H1 (cell line): ENCODE measurements around the gene IL20RB. TPM values are rescaled to one million over a fixed set of nuclear protein-coding genes. Genes with fewer than 3 reads are reported as not detected.

Experiments used
- CTCF ChIA-PET: fragments of 300-600 bp; sonication (Branson Sonifier 250); formaldehyde crosslinking; loops from one replicate; lab custom pipeline; 2021; ENCODE audit not compliant: partially characterized antibody; lab: Charles Lee
- POLR2A ChIA-PET: fragments of 300-600 bp; sonication (Branson Sonifier 250); formaldehyde crosslinking; loops from one replicate; lab custom pipeline; 2021; ENCODE audit warnings: inconsistent platforms; ENCODE audit not compliant: partially characterized antibody; lab: Charles Lee
- DNase-seq, 2 experiments: peaks; one replicate each; pipeline versions ENCODE4 v3.0.0 to v3.0.0-alpha.2; 2010 to 2022; ENCODE audit warnings: low spot score in 2 of 2, low read depth in 1 of 2, mixed read lengths in 1 of 2
- FAIRE-seq: peaks from 2 replicates; lab custom pipeline; 2011; peaks lifted over from hg19 to GRCh38; lab: Jason Lieb, UNC
- H2AFZ ChIP-seq: 2 replicates; pipeline ENCODE4 v1.8.1; 2012; ENCODE audit warnings: low read length, inconsistent platforms
- H2AK5ac ChIP-seq: 2 replicates; pipeline ENCODE4 v1.6.1; 2013; ENCODE audit warnings: low read depth, low read length
- H2BK120ac ChIP-seq: replicated peaks from 2 replicates; pipeline ENCODE3; 2013; ENCODE audit warnings: low read depth, low read length, inconsistent platforms
- H2BK12ac ChIP-seq: 2 replicates; pipeline ENCODE4 v1.6.1; 2013; ENCODE audit warnings: low read depth, low read length
- H2BK15ac ChIP-seq: 2 replicates; pipeline ENCODE4 v1.6.1; 2013; ENCODE audit warnings: low read length
- H2BK20ac ChIP-seq: 2 replicates; pipeline ENCODE4 v1.6.1; 2013; ENCODE audit warnings: low read length
- H2BK5ac ChIP-seq: 2 replicates; pipeline ENCODE4 v1.6.1; 2013; ENCODE audit warnings: low read depth, low read length
- H3K14ac ChIP-seq: 2 replicates; pipeline ENCODE4 v1.6.1; 2013; ENCODE audit warnings: inconsistent platforms; ENCODE audit not compliant: insufficient read length
- H3K18ac ChIP-seq: 2 replicates; pipeline ENCODE4 v1.6.1; 2013; ENCODE audit warnings: low read length; ENCODE audit errors: extremely low read depth
- H3K23ac ChIP-seq: 2 replicates; pipeline ENCODE4 v1.6.1; 2013; ENCODE audit warnings: inconsistent platforms; ENCODE audit not compliant: insufficient read length
- H3K23me2 ChIP-seq: 2 replicates; pipeline ENCODE4 v1.6.1; 2013; ENCODE audit warnings: low read depth, low read length
- H3K27ac ChIP-seq: 2 replicates; pipeline ENCODE4 v1.6.1; 2011; ENCODE audit warnings: low read depth, low read length, inconsistent platforms
- H3K27me3 ChIP-seq, 4 experiments: replicated peaks in 1 of 4; 1 replicate in 1 of 4; 2 replicates in 3 of 4; pipeline versions ENCODE4 v1.6.1 to v1.8.1; 2011 to 2013; ENCODE audit warnings: low read length in 3 of 4, mild to moderate bottlenecking in 3 of 4, inconsistent platforms in 2 of 4, mixed read lengths in 2 of 4, moderate library complexity in 1 of 4; ENCODE audit not compliant: control insufficient read depth in 3 of 4, insufficient read depth in 3 of 4; ENCODE audit errors: extremely low read depth in 1 of 4
- H3K36me3 ChIP-seq, 4 experiments: 2 replicates each; pipeline versions ENCODE4 v1.6.1 to v1.8.1; 2011 to 2013; ENCODE audit warnings: mild to moderate bottlenecking in 4 of 4, low read length in 3 of 4, moderate library complexity in 2 of 4, control low read depth in 1 of 4, inconsistent platforms in 1 of 4; ENCODE audit not compliant: insufficient read depth in 4 of 4, control insufficient read depth in 2 of 4
- H3K4ac ChIP-seq: replicated peaks from 2 replicates; pipeline ENCODE3; 2013; ENCODE audit warnings: low read length, low read depth, mixed read lengths, inconsistent platforms; ENCODE audit not compliant: insufficient read length
- H3K4me1 ChIP-seq, 4 experiments: replicated peaks in 1 of 4; 1 replicate in 1 of 4; 2 replicates in 3 of 4; pipeline versions ENCODE4 v1.6.1 to v1.8.1; 2011 to 2013; ENCODE audit warnings: low read length in 3 of 4, inconsistent platforms in 2 of 4, mixed read lengths in 1 of 4; ENCODE audit not compliant: insufficient read depth in 4 of 4, control insufficient read depth in 3 of 4
- H3K4me2 ChIP-seq, 2 experiments: 2 replicates each; pipeline versions ENCODE4 v1.6.1 to v1.8.1; 2011 to 2013; ENCODE audit warnings: low read depth in 2 of 2, low read length in 2 of 2, control low read depth in 1 of 2, inconsistent platforms in 1 of 2, mild to moderate bottlenecking in 1 of 2; ENCODE audit not compliant: insufficient read depth in 1 of 2
- H3K4me3 ChIP-seq, 4 experiments: fragments of 200-600, 300-600 bp in 1 of 4; sonication (generic), shearing (Covaris generic), sonication (Bioruptor Twin) in 1 of 4; 2 replicates each; pipeline versions ENCODE4 v1.5.1 to v1.8.1; 2011 to 2016; ENCODE audit warnings: low read length in 4 of 4, low read depth in 3 of 4, control low read depth in 2 of 4, inconsistent platforms in 2 of 4, mild to moderate bottlenecking in 2 of 4, mixed read lengths in 1 of 4, moderate library complexity in 1 of 4; ENCODE audit not compliant: insufficient read depth in 2 of 4; ENCODE audit errors: extremely low read depth in 1 of 4
- H3K56ac ChIP-seq: replicated peaks from 2 replicates; pipeline ENCODE3; 2013; ENCODE audit warnings: low read depth, mild to moderate bottlenecking, mixed read lengths, low read length, inconsistent platforms; ENCODE audit not compliant: insufficient read length
- H3K79me1 ChIP-seq: 2 replicates; pipeline ENCODE4 v1.6.1; 2013; ENCODE audit warnings: low read depth, low read length, control low read depth
- H3K79me2 ChIP-seq, 2 experiments: 2 replicates each; pipeline versions ENCODE4 v1.6.1 to v1.8.1; 2012 to 2013; ENCODE audit warnings: low read length in 2 of 2, mild to moderate bottlenecking in 2 of 2, inconsistent platforms in 1 of 2; ENCODE audit not compliant: insufficient read depth in 2 of 2, control insufficient read depth in 1 of 2
- H3K9ac ChIP-seq, 4 experiments: replicated peaks in 1 of 4; 1 replicate in 1 of 4; 2 replicates in 3 of 4; pipeline versions ENCODE4 v1.6.1 to v1.8.1; 2011 to 2013; ENCODE audit warnings: low read depth in 3 of 4, low read length in 3 of 4, control low read depth in 2 of 4, mild to moderate bottlenecking in 2 of 4, moderate library complexity in 2 of 4, inconsistent platforms in 1 of 4; ENCODE audit errors: extremely low read depth in 1 of 4
- H3K9me3 ChIP-seq, 2 experiments: 2 replicates each; pipeline versions ENCODE4 v1.6.1 to v1.8.1; 2012 to 2013; ENCODE audit warnings: mild to moderate bottlenecking in 2 of 2, moderate library complexity in 2 of 2, control low read depth in 1 of 2, inconsistent platforms in 1 of 2, low read depth in 1 of 2, low read length in 1 of 2, mixed read lengths in 1 of 2; ENCODE audit not compliant: insufficient read depth in 2 of 2
- H4K20me1 ChIP-seq, 2 experiments: replicated peaks in 1 of 2; 2 replicates each; pipeline versions ENCODE3 to v1.8.1; 2011 to 2013; ENCODE audit warnings: inconsistent platforms in 2 of 2, low read length in 2 of 2, mild to moderate bottlenecking in 1 of 2; ENCODE audit not compliant: insufficient read depth in 2 of 2, control insufficient read depth in 1 of 2
- H4K5ac ChIP-seq: 2 replicates; pipeline ENCODE4 v1.6.1; 2013; ENCODE audit warnings: low read length, low read depth, mixed read lengths, inconsistent platforms; ENCODE audit not compliant: insufficient read length
- H4K8ac ChIP-seq: 2 replicates; pipeline ENCODE4 v1.8.0; 2013; ENCODE audit warnings: mild to moderate bottlenecking, moderate library complexity, low read length, inconsistent platforms; ENCODE audit not compliant: insufficient read depth; ENCODE audit errors: extremely low read depth
- H4K91ac ChIP-seq: replicated peaks from 2 replicates; pipeline ENCODE3; 2013; ENCODE audit warnings: low read length, mixed read lengths, inconsistent platforms; ENCODE audit not compliant: insufficient read length
- BCL11A ChIP-seq, 2 experiments: IDR thresholded peaks; one replicate each; pipeline ENCODE4 v1.6.1; 2011; ENCODE audit warnings: low read depth in 2 of 2, low read length in 2 of 2, mild to moderate bottlenecking in 2 of 2
- CBX5 ChIP-seq: fragments of 300-800, 300-1000 bp; sonication (generic); IDR thresholded peaks from 2 replicates; pipeline ENCODE4 v1.7.1; 2016; ENCODE audit warnings: antibody characterized with exemption, low read length, low read depth
- CEBPB ChIP-seq: IDR thresholded peaks from 2 replicates; pipeline ENCODE4 v1.6.1; 2012; ENCODE audit warnings: low read depth, low read length
- CHD2 ChIP-seq: IDR thresholded peaks from 2 replicates; pipeline ENCODE4 v1.6.1; 2012; ENCODE audit warnings: low read length, improper control_type of control experiment
- EGR1 ChIP-seq: IDR thresholded peaks from 2 replicates; pipeline ENCODE4 v1.6.1; 2011; ENCODE audit warnings: low read depth, low read length, borderline replicate concordance
- PHF8 ChIP-seq: fragments of 200-600 bp; sonication (generic); conservative IDR thresholded peaks from 2 replicates; pipeline ENCODE4 v1.7.1; 2012; ENCODE audit warnings: low read depth, mild to moderate bottlenecking, inconsistent platforms, low read length, moderate library complexity
- POLR2A ChIP-seq, 2 experiments: IDR thresholded peaks; 1 replicate in 1 of 2; 2 replicates in 1 of 2; pipeline ENCODE4 v1.6.1; 2011; ENCODE audit warnings: low read depth in 2 of 2, low read length in 2 of 2, mild to moderate bottlenecking in 2 of 2; ENCODE audit errors: control extremely low read depth in 1 of 2
- POLR2AphosphoS5 ChIP-seq: IDR thresholded peaks from 2 replicates; pipeline ENCODE4 v1.6.1; 2011; ENCODE audit warnings: low read depth, low read length
- RNF2 ChIP-seq: fragments of 200-900, 300-1000 bp; sonication (generic); IDR thresholded peaks from 2 replicates; pipeline ENCODE4 v1.7.1; 2016; ENCODE audit warnings: borderline replicate concordance, low read depth, mild to moderate bottlenecking, antibody characterized with exemption, low read length; ENCODE audit not compliant: poor library complexity, severe bottlenecking; ENCODE audit errors: missing control alignments
- SAP30 ChIP-seq: fragments of 300-600 bp; sonication (generic); IDR thresholded peaks from 2 replicates; pipeline ENCODE4 v1.7.1; 2012; ENCODE audit warnings: low read length, moderate library complexity, mild to moderate bottlenecking, inconsistent platforms; ENCODE audit not compliant: insufficient read depth, insufficient replicate concordance
- SIN3A ChIP-seq, 2 experiments: IDR thresholded peaks in 1 of 2; conservative IDR thresholded peaks in 1 of 2; 2 replicates each; pipeline ENCODE4 v1.6.1; 2011 to 2012; ENCODE audit warnings: low read length in 2 of 2, improper control_type of control experiment in 1 of 2, low read depth in 1 of 2, mild to moderate bottlenecking in 1 of 2
- SIRT6 ChIP-seq: IDR thresholded peaks from one replicate; pipeline ENCODE4 v1.7.1; 2012; ENCODE audit warnings: low read length, inconsistent platforms
- SP2 ChIP-seq: IDR thresholded peaks from 2 replicates; pipeline ENCODE4 v1.6.1; 2012; ENCODE audit warnings: mild to moderate bottlenecking, low read length, inconsistent platforms
- SRF ChIP-seq: IDR thresholded peaks from 2 replicates; pipeline ENCODE4 v1.6.1; 2011; ENCODE audit warnings: mild to moderate bottlenecking, low read depth, low read length, moderate library complexity
- SUZ12 ChIP-seq: fragments of 200-600 bp; sonication (generic); IDR thresholded peaks from 2 replicates; pipeline ENCODE4 v1.6.1; 2012; ENCODE audit warnings: mild to moderate bottlenecking, inconsistent platforms, low read length, moderate library complexity, mixed read lengths
- TEAD4 ChIP-seq: IDR thresholded peaks from 2 replicates; pipeline ENCODE4 v1.6.1; 2012; ENCODE audit warnings: low read depth, low read length, inconsistent platforms, mixed read lengths
- WGBS, 2 experiments: shearing (Covaris generic) in 1 of 2; methylation state at CpG; one replicate each; pipeline versions ENCODE4 v1.1.6 to v1.1.7; 2013 to 2015; ENCODE audit warnings: low lambda C conversion rate in 2 of 2, mixed read lengths in 2 of 2, inconsistent platforms in 1 of 2, low coverage in 1 of 2, missing lambda C conversion rate in 1 of 2; ENCODE audit not compliant: insufficient replicate concordance in 2 of 2, insufficient coverage in 1 of 2, insufficient read length in 1 of 2; ENCODE audit errors: extremely low coverage in 1 of 2, missing lambda C conversion rate in 1 of 2; 5-methylcytosine and 5-hydroxymethylcytosine counted together
- polyA plus RNA-seq, 7 experiments: library from polyadenylated mRNA; depleted of rRNA in 3 of 7; stranded (reverse) in 5 of 7; unstranded in 2 of 7; fragments of >200 nt in 5 of 7; fragments of 200-250 nt in 2 of 7; gene quantifications; 1 replicate in 5 of 7; 2 replicates in 1 of 7; 4 replicates in 1 of 7; pipeline versions ENCODE4 v1.2.1 to v1.2.3, GENCODE V29; 2011 to 2013; ENCODE audit warnings: missing spikeins in 2 of 7, mixed read lengths in 2 of 7
- total RNA-seq: library from RNA; stranded (reverse); fragmentation: NEBNext Ultra II Directional; extraction: Animal tissue kit (Norgen Biotek cat#: 25700); gene quantifications from 2 replicates; pipeline ENCODE4 v1.2.1, GENCODE V29; 2021

IL20RB gene
- total and polyA plus RNA-seq, 2 of the 8 experiments (the other 6 are each of a cell fraction or from before 2014, with no cell fraction given): 1.6 to 1.8 TPM

DNA sequence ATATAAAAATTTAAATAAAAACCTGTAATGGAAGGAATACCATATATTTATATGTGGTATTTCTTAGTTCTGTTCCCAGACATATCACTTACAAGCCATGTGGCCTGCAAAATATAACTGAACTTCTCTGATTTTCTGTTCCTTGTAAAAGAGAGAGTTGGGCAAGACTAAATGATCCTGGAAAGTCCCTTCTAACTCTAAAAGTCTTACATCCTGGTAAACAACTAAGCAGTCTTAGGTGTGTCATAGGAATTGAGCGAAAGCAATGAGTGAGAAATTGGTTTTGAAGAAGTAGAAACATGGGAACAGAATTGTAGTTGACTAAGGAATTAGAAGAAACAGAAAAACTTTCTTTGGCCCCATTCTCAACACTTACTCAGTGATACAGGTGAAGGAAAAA, 25.3 kb upstream of the IL20RB start:
- H3K4me3 ChIP-seq: no peak overlapping the region
- no peak overlapping the region for H4K8ac ChIP-seq
- H2BK12ac ChIP-seq: no peak overlapping the region
- no peak overlapping the region for H4K5ac ChIP-seq
- H2BK5ac ChIP-seq: no peak overlapping the region
- peaks cover 2% of the 10 kb centered on the region in 2 experiments for H4K20me1 ChIP-seq
- H2AK5ac ChIP-seq: no peak overlapping the region
- no peak overlapping the region for H3K23ac ChIP-seq
- FAIRE-seq: no peak
- ChIA-PET CTCF (no interaction called here), POLR2A (no interaction called here)
- no peaks in the 10 kb centered on the region for H3K23me2 ChIP-seq
- H2AFZ ChIP-seq: no peak overlapping the region
- H3K27me3 ChIP-seq: no peaks in the 10 kb centered on the region
- no peak overlapping the region for H3K18ac ChIP-seq
- H2BK120ac ChIP-seq: no peak overlapping the region
- H2BK15ac ChIP-seq: no peak overlapping the region
- H3K9me3 ChIP-seq: no peaks in the 10 kb centered on the region
- no peak overlapping the region for H3K4ac ChIP-seq
- no peak overlapping the region for H4K91ac ChIP-seq
- no peak overlapping the region for H3K4me2 ChIP-seq
- peaks cover 0 to 13% of the 10 kb centered on the region in 2 experiments; a peak in 1 of 4 replicates for H3K79me2 ChIP-seq
- DNase-seq: no peak
- H3K36me3 ChIP-seq: peaks cover 0 to 9% (median 2%) of the 10 kb centered on the region in 4 experiments; a peak in 3 of 8 replicates
- no peak overlapping the region for H3K9ac ChIP-seq
- no peak overlapping the region for H3K14ac ChIP-seq
- H3K79me1 ChIP-seq: no peaks in the 10 kb centered on the region
- no peaks in the 10 kb centered on the region for H3K4me1 ChIP-seq
- no peak overlapping the region for H2BK20ac ChIP-seq
- WGBS, 2 experiments: 88% methylated on average over 1 of the region's 1 CpG; no CpG with 5 or more reads in 1 of the 2 experiments
- H3K56ac ChIP-seq: no peak overlapping the region
- no peak overlapping the region for H3K27ac ChIP-seq
- TF ChIP-seq EGR1 (no peak), SAP30 (no peak), POLR2AphosphoS5 (no peak), PHF8 (no peak), POLR2A (IDR thresholded peaks at IDR 0.05; ENCODE audit: control extremely low read depth in 1 of 2, low read depth in 2 of 2, low read length in 2 of 2) (no peak), SUZ12 (no peak), TEAD4 (no peak), CBX5 (no peak), CHD2 (no peak), SRF (no peak), BCL11A (IDR thresholded peaks at IDR 0.05; ENCODE audit: low read depth in 2 of 2, low read length in 2 of 2) (no peak), SIRT6 (no peak), RNF2 (no peak), SIN3A (conservative IDR thresholded peaks at IDR 0.05 in 1 of 2, IDR thresholded peaks at IDR 0.05 in 1 of 2; ENCODE audit: low read depth in 1 of 2, low read length in 2 of 2) (no peak), CEBPB (no peak), SP2 (no peak)
